HG03103 (cell line): ENCODE data around the gene LEPROT.
A peak's percentile ranks its signal among the peaks of the same experiment; 100 is the strongest.
"Not testable (repeated sequence)": the region's sequence is repeated elsewhere in the genome, so short reads cannot be mapped to it uniquely, and the experiment has no call there.

Source experiments
- ATAC-seq: cut with Tn5 transposase; IDR thresholded peaks from one replicate; pipeline ENCODE4 v1.9.1; 2021; ENCODE audit warnings: low read depth; ENCODE audit not compliant: unreplicated experiment

The LEPROT gene

GRCh38 chr1:65434760-65435159, 14.3 kb downstream of the LEPROT start:
- no peak for ATAC-seq

- ATAC-seq = no peak
Observed at GRCh38 chr1:65435987-65436386, 15.5 kb downstream of the LEPROT start.

- ATAC-seq = no peak
Observed at GRCh38 chr1:65437616-65438015, 17.1 kb downstream of the LEPROT start.

GRCh38 chr1:65440322-65440900, 19.9 kb downstream of the LEPROT start:
- no peak for ATAC-seq

- ATAC-seq = no peak
Observed at GRCh38 chr1:65440915-65441314, 20.4 kb downstream of the LEPROT start.

GRCh38 chr1:65441464-65441863, 21.0 kb downstream of the LEPROT start:
- no peak for ATAC-seq

GRCh38 chr1:65442442-65442841, 22.0 kb downstream of the LEPROT start:
- ATAC-seq = no peak

GRCh38 chr1:65443647-65444046, 23.2 kb downstream of the LEPROT start:
- ATAC-seq = no peak

GRCh38 chr1:65444128-65444640, 23.7 kb downstream of the LEPROT start:
- no peak for ATAC-seq

- no peak for ATAC-seq
Observed at GRCh38 chr1:65445837-65446236, 25.4 kb downstream of the LEPROT start.

- no peak for ATAC-seq
Observed at GRCh38 chr1:65449214-65449823, 28.9 kb downstream of the LEPROT start.

GRCh38 chr1:65455678-65456077, 35.2 kb downstream of the LEPROT start:
- not testable (repeated sequence) for ATAC-seq

GRCh38 chr1:65456481-65456880, 36.0 kb downstream of the LEPROT start:
- ATAC-seq = no peak

- ATAC-seq = no peak
Observed at GRCh38 chr1:65457868-65458267, 37.4 kb downstream of the LEPROT start.

GRCh38 chr1:65458730-65459396, 38.4 kb downstream of the LEPROT start:
- no peak for ATAC-seq

- peak; percentile 86 for ATAC-seq
Observed at GRCh38 chr1:65459397-65459768, 38.9 kb downstream of the LEPROT start.

GRCh38 chr1:65465837-65466236, 45.4 kb downstream of the LEPROT start:
- not testable (repeated sequence) for ATAC-seq

GRCh38 chr1:65467536-65467935, 47.1 kb downstream of the LEPROT start:
- no peak for ATAC-seq

- no peak for ATAC-seq
Observed at GRCh38 chr1:65469126-65469888, 48.8 kb downstream of the LEPROT start.

GRCh38 chr1:65469889-65470340, 49.4 kb downstream of the LEPROT start:
- no peak for ATAC-seq

- no peak for ATAC-seq
Observed at GRCh38 chr1:65470766-65471165, 50.3 kb downstream of the LEPROT start.
